HCT116 (cell line): Measurements from ENCODE around the gene NUB1. TPM values are rescaled to one million over a fixed set of nuclear protein-coding genes. Genes with fewer than 3 reads are reported as not detected.

Experiments used
- ATAC-seq: fragments of 200-7000 bp; cut with Tn5 transposase; 2 replicates; pipeline ENCODE4 v1.9.1; 2020; ENCODE audit warnings: mild to moderate bottlenecking, moderate library complexity
- BruUV-seq: library from RNA; stranded (reverse); fragments of 400-500 nt; replicated peaks from 2 replicates; lab custom pipeline; 2021; lab: Mats Ljungman, UMichigan
- CTCF ChIA-PET: fragments of 300-600 bp; sonication (Branson Sonifier 250); formaldehyde crosslinking; loops from one replicate; lab custom pipeline; 2021; ENCODE audit warnings: antibody characterized with exemption; lab: Charles Lee
- POLR2A ChIA-PET: fragments of 300-600, 350-600 bp; sonication (Branson Sonifier 250); formaldehyde crosslinking; loops from one replicate; lab custom pipeline; 2021; ENCODE audit warnings: antibody characterized with exemption; lab: Charles Lee
- RAD21 ChIA-PET, 2 experiments: fragments of 300-600 bp; sonication (Branson Sonifier 250); formaldehyde crosslinking; loops; one replicate each; lab custom pipeline; 2023; ENCODE audit warnings: low total read pairs in 2 of 2; ENCODE audit not compliant: uncharacterized antibody in 2 of 2, unreplicated experiment in 2 of 2, low non-redundant PET in 1 of 2; lab: Charles Lee
- DNase-seq: peaks from one replicate; pipeline ENCODE4 v3.0.0-alpha.2; 2010; ENCODE audit warnings: low read depth, low spot score
- H2AFZ ChIP-seq: fragments of 200-600 bp; shearing (Covaris generic), sonication (generic); 2 replicates; pipeline ENCODE4 v1.6.1; 2017; ENCODE audit warnings: low read depth, mixed run types, mixed read lengths, antibody characterized with exemption, low read length; ENCODE audit not compliant: poor library complexity, severe bottlenecking
- H3K27ac ChIP-seq: 2 replicates; pipeline ENCODE4 v1.5.1; 2012; ENCODE audit warnings: low read depth, low read length
- H3K27me3 ChIP-seq: fragments of 200-600 bp; sonication (generic); 2 replicates; pipeline ENCODE4 v1.6.1; 2016; ENCODE audit warnings: mixed run types, low read length, mixed read lengths; ENCODE audit not compliant: insufficient read depth
- H3K36me3 ChIP-seq, 2 experiments: fragments of 200-500 bp in 1 of 2; fragments of 200-600 bp in 1 of 2; sonication (Bioruptor generic) in 1 of 2; sonication (generic) in 1 of 2; 2 replicates each; pipeline versions ENCODE4 v1.5.1 to v1.6.1; 2014 to 2016; ENCODE audit warnings: low read length in 2 of 2, inconsistent platforms in 1 of 2, mixed read lengths in 1 of 2, mixed run types in 1 of 2; ENCODE audit not compliant: insufficient read depth in 2 of 2, control insufficient read depth in 1 of 2
- H3K4me1 ChIP-seq, 2 experiments: fragments of 200-600 bp in 1 of 2; sonication (generic) in 1 of 2; 2 replicates each; pipeline versions ENCODE4 v1.5.1 to v1.6.1; 2012 to 2017; ENCODE audit warnings: low read length in 2 of 2, inconsistent platforms in 1 of 2, mild to moderate bottlenecking in 1 of 2, mixed read lengths in 1 of 2, mixed run types in 1 of 2, moderate library complexity in 1 of 2; ENCODE audit not compliant: insufficient read depth in 2 of 2, control insufficient read depth in 1 of 2
- H3K4me2 ChIP-seq: fragments of 200-600 bp; sonication (generic); 2 replicates; pipeline ENCODE4 v1.6.1; 2017; ENCODE audit warnings: mixed run types, low read length, mixed read lengths
- H3K4me3 ChIP-seq, 2 experiments: fragments of 200-600 bp in 1 of 2; sonication (generic) in 1 of 2; replicated peaks in 1 of 2; 2 replicates each; pipeline ENCODE4 v1.5.1; 2011 to 2016; ENCODE audit warnings: low read length in 2 of 2, control low read depth in 1 of 2, low read depth in 1 of 2, mild to moderate bottlenecking in 1 of 2, mixed read lengths in 1 of 2, mixed run types in 1 of 2
- H3K79me2 ChIP-seq: fragments of 200-600 bp; sonication (generic); 2 replicates; pipeline ENCODE4 v1.6.1; 2017; ENCODE audit warnings: mild to moderate bottlenecking, mixed run types, low read length, moderate library complexity, mixed read lengths; ENCODE audit not compliant: insufficient read depth
- H3K9ac ChIP-seq: fragments of 200-600 bp; sonication (generic); 2 replicates; pipeline ENCODE4 v1.6.1; 2016; ENCODE audit warnings: low read length, mixed read lengths
- H3K9me2 ChIP-seq: fragments of 200-600 bp; sonication (generic), shearing (Covaris generic); 2 replicates; pipeline ENCODE4 v1.6.1; 2017; ENCODE audit warnings: mixed run types, mild to moderate bottlenecking, moderate library complexity; ENCODE audit not compliant: insufficient read depth
- H3K9me3 ChIP-seq, 2 experiments: fragments of 200-500 bp in 1 of 2; fragments of 200-600 bp in 1 of 2; sonication (Bioruptor generic) in 1 of 2; sonication (generic) in 1 of 2; 2 replicates each; pipeline ENCODE4 v1.6.1; 2014 to 2017; ENCODE audit warnings: low read length in 2 of 2, mixed read lengths in 2 of 2, inconsistent platforms in 1 of 2, low read depth in 1 of 2, mild to moderate bottlenecking in 1 of 2, mixed run types in 1 of 2, moderate library complexity in 1 of 2; ENCODE audit not compliant: control insufficient read depth in 1 of 2, insufficient read depth in 1 of 2
- H4K20me1 ChIP-seq: fragments of 200-600 bp; sonication (generic), shearing (Covaris generic); 2 replicates; pipeline ENCODE4 v1.6.1; 2017; ENCODE audit warnings: mixed run types, mild to moderate bottlenecking, moderate library complexity; ENCODE audit not compliant: insufficient read depth
- CBX3 ChIP-seq: IDR thresholded peaks from 2 replicates; pipeline ENCODE4 v1.6.1; 2012; ENCODE audit warnings: low read depth
- JUND ChIP-seq: IDR thresholded peaks from 2 replicates; pipeline ENCODE4 v1.6.1; 2012
- MAX ChIP-seq: IDR thresholded peaks from 2 replicates; pipeline ENCODE4 v1.6.1; 2012
- SRF ChIP-seq: IDR thresholded peaks from 2 replicates; pipeline ENCODE4 v1.6.1; 2012; ENCODE audit warnings: low read depth
- intact Hi-C: fragments of 100-400 bp; cut with micrococcal nuclease; formaldehyde crosslinking; loops from 2 replicates; pipeline ENCODE4 v1.10.0; 2022
- total RNA-seq: library from RNA; stranded (reverse); gene quantifications from one replicate; pipeline ENCODE4 v1.2.1, GENCODE V29; 2021; ENCODE audit not compliant: unreplicated experiment
- TF ChIP-seq, protein P1 (sequence below), 3 experiments: fragments of 200-600 bp in 1 of 3; sonication (generic) in 1 of 3; IDR thresholded peaks in 2 of 3; conservative IDR thresholded peaks in 1 of 3; 2 replicates each; pipeline ENCODE4 v1.5.1; 2012 to 2017; ENCODE audit warnings: low read depth in 2 of 3, low read length in 2 of 3, antibody characterized with exemption in 1 of 3, borderline replicate concordance in 1 of 3, control low read depth in 1 of 3, mild to moderate bottlenecking in 1 of 3, mixed read lengths in 1 of 3, mixed run types in 1 of 3, moderate library complexity in 1 of 3; ENCODE audit not compliant: insufficient read depth in 1 of 3

Gene NUB1
- total RNA-seq, 1 experiment from 2014 or later, result 44.0 TPM

- TF ChIP-seq MAX, result no peak
- TF ChIP-seq JUND, result no peak
- TF ChIP-seq CBX3, result no peak
Measured at GRCh38 chr7:151376218-151376902, 34.7 kb downstream of the NUB1 start (continued).

- Histone ChIP-seq H3K4me3 (no peak overlapping the region), H3K27ac (no peak overlapping the region), H3K4me1 (no peaks in the 10 kb centered on the region), H3K4me2 (no peak overlapping the region), H3K9ac (no peak overlapping the region), H3K27me3 (no peaks in the 10 kb centered on the region), H3K36me3 (no peaks in the 10 kb centered on the region; a peak in 1 of 4 replicates), H2AFZ (no peak overlapping the region), H3K79me2 (no peaks in the 10 kb centered on the region), H4K20me1 (no peaks in the 10 kb centered on the region), H3K9me3 (no peaks in the 10 kb centered on the region), H3K9me2 (no peaks in the 10 kb centered on the region)
- ChIA-PET CTCF (no interaction called here), RAD21 (no interaction called here), POLR2A (no interaction called here)
- intact Hi-C loops, result no loop called here
- TF ChIP-seq, protein P1, sequence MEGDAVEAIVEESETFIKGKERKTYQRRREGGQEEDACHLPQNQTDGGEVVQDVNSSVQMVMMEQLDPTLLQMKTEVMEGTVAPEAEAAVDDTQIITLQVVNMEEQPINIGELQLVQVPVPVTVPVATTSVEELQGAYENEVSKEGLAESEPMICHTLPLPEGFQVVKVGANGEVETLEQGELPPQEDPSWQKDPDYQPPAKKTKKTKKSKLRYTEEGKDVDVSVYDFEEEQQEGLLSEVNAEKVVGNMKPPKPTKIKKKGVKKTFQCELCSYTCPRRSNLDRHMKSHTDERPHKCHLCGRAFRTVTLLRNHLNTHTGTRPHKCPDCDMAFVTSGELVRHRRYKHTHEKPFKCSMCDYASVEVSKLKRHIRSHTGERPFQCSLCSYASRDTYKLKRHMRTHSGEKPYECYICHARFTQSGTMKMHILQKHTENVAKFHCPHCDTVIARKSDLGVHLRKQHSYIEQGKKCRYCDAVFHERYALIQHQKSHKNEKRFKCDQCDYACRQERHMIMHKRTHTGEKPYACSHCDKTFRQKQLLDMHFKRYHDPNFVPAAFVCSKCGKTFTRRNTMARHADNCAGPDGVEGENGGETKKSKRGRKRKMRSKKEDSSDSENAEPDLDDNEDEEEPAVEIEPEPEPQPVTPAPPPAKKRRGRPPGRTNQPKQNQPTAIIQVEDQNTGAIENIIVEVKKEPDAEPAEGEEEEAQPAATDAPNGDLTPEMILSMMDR (IDR thresholded peaks at IDR 0.05 in 2 of 3, conservative IDR thresholded peaks at IDR 0.05 in 1 of 3; ENCODE audit: borderline replicate concordance in 1 of 3, insufficient read depth in 1 of 3, low read depth in 2 of 3, low read length in 2 of 3), result no peak
- TF ChIP-seq SRF (no peak), JUND (no peak)
- ATAC-seq (no peak), DNase-seq (no peak)
- no TSS peak for BruUV-seq
Measured at GRCh38 chr7:151377406-151377805, 35.8 kb downstream of the NUB1 start.
